PFSK-1 (cell line): Measurements from ENCODE around the gene MARCKS.

Source experiments
- FOXP2 ChIP-seq: optimal IDR thresholded peaks from 2 replicates; pipeline ENCODE3; 2011; ENCODE audit warnings: borderline replicate concordance, control low read depth, inconsistent platforms; ENCODE audit not compliant: insufficient read depth; ENCODE audit errors: extremely low read length, extremely low read depth
- POLR2AphosphoS5 ChIP-seq: IDR thresholded peaks from 2 replicates; pipeline ENCODE4 v1.6.1; 2012; ENCODE audit warnings: low read depth, mild to moderate bottlenecking, control low read depth, low read length, moderate library complexity
- SIN3A ChIP-seq: IDR thresholded peaks from 2 replicates; pipeline ENCODE4 v1.6.1; 2012; ENCODE audit warnings: mild to moderate bottlenecking, low read length, moderate library complexity, borderline replicate concordance; ENCODE audit not compliant: insufficient read depth
- TAF1 ChIP-seq: IDR thresholded peaks from 2 replicates; pipeline ENCODE4 v1.6.1; 2012; ENCODE audit warnings: low read length, control low read depth, borderline replicate concordance; ENCODE audit not compliant: insufficient read depth
- TF ChIP-seq, protein P1 (sequence below), 2 experiments: IDR thresholded peaks; 2 replicates each; pipeline versions ENCODE4 v1.6.1 to v1.8.0; 2011 to 2012; ENCODE audit warnings: low read depth in 2 of 2, low read length in 2 of 2, control low read depth in 1 of 2, inconsistent platforms in 1 of 2, mild to moderate bottlenecking in 1 of 2, moderate library complexity in 1 of 2; ENCODE audit not compliant: insufficient read depth in 1 of 2

Gene MARCKS

DNA sequence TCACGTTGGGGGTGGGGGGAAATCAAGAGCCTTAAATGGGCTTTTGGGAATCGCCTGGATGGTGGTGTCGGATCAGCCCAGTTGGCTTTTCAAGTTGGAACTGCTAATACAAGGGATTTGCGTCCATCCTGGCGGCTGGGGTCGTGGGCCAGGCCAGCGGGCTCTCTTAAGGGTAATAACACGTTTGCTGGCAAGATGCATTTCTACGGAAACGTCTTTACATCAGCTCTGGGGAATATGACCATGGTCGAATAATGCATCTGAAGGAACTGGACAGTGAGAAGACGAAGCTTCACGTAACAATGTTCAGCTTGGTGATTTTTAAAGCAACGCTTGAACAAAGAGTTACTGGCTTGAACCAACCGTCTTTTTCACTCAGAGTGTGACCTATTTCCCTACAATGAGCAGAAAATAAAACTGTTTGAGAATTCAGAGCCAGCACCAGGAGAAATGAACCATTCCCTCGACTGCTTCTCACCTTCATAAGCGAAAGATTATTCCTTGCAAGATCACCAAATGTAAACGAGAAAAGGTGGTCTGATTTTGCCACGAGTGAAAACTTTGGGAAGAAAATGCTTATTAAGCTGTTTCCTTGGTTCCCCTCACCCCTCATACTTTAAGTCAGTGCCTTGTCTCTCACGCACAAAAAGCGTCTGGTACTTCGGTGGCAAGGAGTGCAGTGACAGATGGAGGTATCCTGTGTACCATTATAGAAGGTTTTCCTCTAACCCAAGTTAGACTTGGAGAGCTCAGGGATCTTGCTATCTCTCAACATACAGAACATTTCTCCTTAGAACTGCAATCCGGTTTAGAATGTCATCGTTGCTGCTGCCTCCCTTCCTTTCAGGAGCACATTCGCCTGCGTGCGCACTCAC is 1.4 kb upstream of the MARCKS start:
- 0 out of 2 replicates have a peak, but pooled peaks have one; percentile 12 for TF ChIP-seq TAF1
- TF ChIP-seq, protein P1, sequence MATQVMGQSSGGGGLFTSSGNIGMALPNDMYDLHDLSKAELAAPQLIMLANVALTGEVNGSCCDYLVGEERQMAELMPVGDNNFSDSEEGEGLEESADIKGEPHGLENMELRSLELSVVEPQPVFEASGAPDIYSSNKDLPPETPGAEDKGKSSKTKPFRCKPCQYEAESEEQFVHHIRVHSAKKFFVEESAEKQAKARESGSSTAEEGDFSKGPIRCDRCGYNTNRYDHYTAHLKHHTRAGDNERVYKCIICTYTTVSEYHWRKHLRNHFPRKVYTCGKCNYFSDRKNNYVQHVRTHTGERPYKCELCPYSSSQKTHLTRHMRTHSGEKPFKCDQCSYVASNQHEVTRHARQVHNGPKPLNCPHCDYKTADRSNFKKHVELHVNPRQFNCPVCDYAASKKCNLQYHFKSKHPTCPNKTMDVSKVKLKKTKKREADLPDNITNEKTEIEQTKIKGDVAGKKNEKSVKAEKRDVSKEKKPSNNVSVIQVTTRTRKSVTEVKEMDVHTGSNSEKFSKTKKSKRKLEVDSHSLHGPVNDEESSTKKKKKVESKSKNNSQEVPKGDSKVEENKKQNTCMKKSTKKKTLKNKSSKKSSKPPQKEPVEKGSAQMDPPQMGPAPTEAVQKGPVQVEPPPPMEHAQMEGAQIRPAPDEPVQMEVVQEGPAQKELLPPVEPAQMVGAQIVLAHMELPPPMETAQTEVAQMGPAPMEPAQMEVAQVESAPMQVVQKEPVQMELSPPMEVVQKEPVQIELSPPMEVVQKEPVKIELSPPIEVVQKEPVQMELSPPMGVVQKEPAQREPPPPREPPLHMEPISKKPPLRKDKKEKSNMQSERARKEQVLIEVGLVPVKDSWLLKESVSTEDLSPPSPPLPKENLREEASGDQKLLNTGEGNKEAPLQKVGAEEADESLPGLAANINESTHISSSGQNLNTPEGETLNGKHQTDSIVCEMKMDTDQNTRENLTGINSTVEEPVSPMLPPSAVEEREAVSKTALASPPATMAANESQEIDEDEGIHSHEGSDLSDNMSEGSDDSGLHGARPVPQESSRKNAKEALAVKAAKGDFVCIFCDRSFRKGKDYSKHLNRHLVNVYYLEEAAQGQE (IDR thresholded peaks at IDR 0.05; ENCODE audit: insufficient read depth in 1 of 2, low read depth in 2 of 2, low read length in 2 of 2), result no peak
- no peak for TF ChIP-seq SIN3A

GRCh38 chr6:113856375-113856624 is 845 bp upstream of the MARCKS start:
- TF ChIP-seq, protein P1 (IDR thresholded peaks at IDR 0.05; ENCODE audit: insufficient read depth in 1 of 2, low read depth in 2 of 2, low read length in 2 of 2), result no peak
- TF ChIP-seq POLR2AphosphoS5 (no peak), FOXP2 (no peak), TAF1 (no peak), SIN3A (no peak)

- TF ChIP-seq, protein P1 (IDR thresholded peaks at IDR 0.05; ENCODE audit: insufficient read depth in 1 of 2, low read depth in 2 of 2, low read length in 2 of 2), result no peak
- no peak for TF ChIP-seq POLR2AphosphoS5
- no peak for TF ChIP-seq FOXP2
- no peak; the same call in 1 of the 2 replicates for TF ChIP-seq SIN3A
- TF ChIP-seq TAF1, result no peak
Observed at GRCh38 chr6:113857556-113858479, 673 bp downstream of the MARCKS start.

GRCh38 chr6:113858480-113859348 is 1.6 kb downstream of the MARCKS start:
- TF ChIP-seq, protein P1 (IDR thresholded peaks at IDR 0.05; ENCODE audit: insufficient read depth in 1 of 2, low read depth in 2 of 2, low read length in 2 of 2), result peak in 1 of 2 experiments; percentile 29; a peak in 2 of 4 replicates
- TF ChIP-seq POLR2AphosphoS5 (peak; percentile 76), SIN3A (peak; percentile 76; the same call in 1 of the 2 replicates), FOXP2 (peak; percentile 90), TAF1 (peak; percentile 69; the same call in 1 of the 2 replicates)
